Spleen (tissue), 11 donors: ENCODE measurements around the gene TBX2. TPM values are rescaled to one million over a fixed set of nuclear protein-coding genes. Genes with fewer than 3 reads are reported as not detected.

Source experiments
- DNase-seq: peaks from one replicate; pipeline ENCODE4 v3.0.0-alpha.2; 2020
- H3K27ac ChIP-seq, 8 donors: fragments of 200-600 bp; sonication (generic) in 7 of 8; 1 replicate in 4 of 8; 2 replicates in 4 of 8; pipeline versions ENCODE4 v1.5.0 to v1.8.0; 2016 to 2021; ENCODE audit warnings: inconsistent platforms in 4 of 8, mild to moderate bottlenecking in 4 of 8, moderate library complexity in 1 of 8
- H3K27me3 ChIP-seq, 7 donors: fragments of 200-600 bp; sonication (generic) in 6 of 7; replicated peaks in 1 of 7; 1 replicate in 4 of 7; 2 replicates in 3 of 7; pipeline versions ENCODE4 v1.5.0 to v1.8.0; 2016 to 2021; ENCODE audit warnings: inconsistent platforms in 3 of 7, mild to moderate bottlenecking in 1 of 7
- H3K36me3 ChIP-seq, 6 donors: fragments of 200-600 bp; sonication (generic) in 5 of 6; 1 replicate in 4 of 6; 2 replicates in 2 of 6; pipeline versions ENCODE4 v1.5.0 to v1.8.0; 2016 to 2021; ENCODE audit warnings: inconsistent platforms in 2 of 6
- H3K4me1 ChIP-seq, 6 donors: fragments of 200-600 bp; sonication (generic) in 5 of 6; 1 replicate in 3 of 6; 2 replicates in 3 of 6; pipeline versions ENCODE4 v1.5.0 to v1.8.0; 2016 to 2021; ENCODE audit warnings: inconsistent platforms in 3 of 6
- H3K4me3 ChIP-seq, 8 donors: fragments of 200-600 bp; sonication (generic) in 7 of 8; 1 replicate in 4 of 8; 2 replicates in 4 of 8; pipeline versions ENCODE4 v1.5.0 to v1.8.0; 2016 to 2021; ENCODE audit warnings: inconsistent platforms in 4 of 8, mild to moderate bottlenecking in 4 of 8, moderate library complexity in 2 of 8
- H3K9me3 ChIP-seq, 8 donors: fragments of 200-600 bp; sonication (generic) in 7 of 8; 1 replicate in 4 of 8; 2 replicates in 4 of 8; pipeline versions ENCODE4 v1.5.0 to v1.8.0; 2016 to 2021; ENCODE audit warnings: inconsistent platforms in 4 of 8
- POLR2A ChIP-seq, 3 donors: fragments of 450-650 bp; IDR thresholded peaks; one replicate each; pipeline ENCODE4 v1.5.1; 2017; ENCODE audit warnings: antibody characterized with exemption in 3 of 3, mild to moderate bottlenecking in 1 of 3
- POLR2AphosphoS5 ChIP-seq, 3 donors: sonication (generic); formaldehyde crosslinking; IDR thresholded peaks; one replicate each; pipeline ENCODE4 v1.5.1; 2017; ENCODE audit warnings: antibody characterized with exemption in 3 of 3
- WGBS, 5 donors: extraction: QIAGEN DNeasy Blood & Tissue Kit in 3 of 5; methylation state at CpG; one replicate each; pipeline versions ENCODE4 v1.1.5 to v1.1.7; 2013 to 2018; 5-methylcytosine and 5-hydroxymethylcytosine counted together
- intact Hi-C: fragments of 100-400 bp; cut with DNase I; formaldehyde crosslinking; loops from one replicate; pipeline ENCODE4 v1.15.0; 2023; ENCODE audit warnings: low total_unique reads
- polyA plus RNA-seq, 3 donors: library from polyadenylated mRNA; stranded (reverse); fragments of 200-250 nt; gene quantifications; one replicate each; pipeline ENCODE4 v1.2.1, GENCODE V29; 2013
- total RNA-seq, 7 donors: library from RNA; depleted of rRNA in 3 of 7; stranded (reverse); fragments of >200 nt in 3 of 7; fragmentation: NEBNext Ultra II Directional in 4 of 7; extraction: Animal tissue kit (Norgen Biotek cat#: 25700) in 4 of 7; gene quantifications; one replicate each; pipeline versions ENCODE4 v1.1.0 to v1.2.1, GENCODE V29; 2016 to 2021
- TF ChIP-seq, protein P1 (sequence below), 11 experiments: fragments of 200-600 bp in 7 of 11; fragments of 450-650 bp in 4 of 11; sonication (generic) in 4 of 11; IDR thresholded peaks in 8 of 11; conservative IDR thresholded peaks in 3 of 11; 1 replicate in 7 of 11; 2 replicates in 4 of 11; pipeline versions ENCODE4 v1.4.0 to v1.8.0; 2016 to 2021; ENCODE audit warnings: antibody characterized with exemption in 11 of 11, inconsistent platforms in 4 of 11, mild to moderate bottlenecking in 1 of 11
- donor health status: healthy with polysubstance abuse.
- donor health status: DM: no; HTN: no; CAD: no; lungs with moderate emphysema.
- donor health status: DM: no; HTN: no; CAD: no.
- donor health status: Bipolar disorder and iron deficiency.
- donor health status: healthy.
- donor health status: DM: no; HTN: no; CAD: no.
- donor health status: DM: yes; HTN: yes; CAD: no.

Gene TBX2
- total and polyA plus RNA-seq, 10 donors: 6.4 to 57.6 (median 24.1) TPM

DNA sequence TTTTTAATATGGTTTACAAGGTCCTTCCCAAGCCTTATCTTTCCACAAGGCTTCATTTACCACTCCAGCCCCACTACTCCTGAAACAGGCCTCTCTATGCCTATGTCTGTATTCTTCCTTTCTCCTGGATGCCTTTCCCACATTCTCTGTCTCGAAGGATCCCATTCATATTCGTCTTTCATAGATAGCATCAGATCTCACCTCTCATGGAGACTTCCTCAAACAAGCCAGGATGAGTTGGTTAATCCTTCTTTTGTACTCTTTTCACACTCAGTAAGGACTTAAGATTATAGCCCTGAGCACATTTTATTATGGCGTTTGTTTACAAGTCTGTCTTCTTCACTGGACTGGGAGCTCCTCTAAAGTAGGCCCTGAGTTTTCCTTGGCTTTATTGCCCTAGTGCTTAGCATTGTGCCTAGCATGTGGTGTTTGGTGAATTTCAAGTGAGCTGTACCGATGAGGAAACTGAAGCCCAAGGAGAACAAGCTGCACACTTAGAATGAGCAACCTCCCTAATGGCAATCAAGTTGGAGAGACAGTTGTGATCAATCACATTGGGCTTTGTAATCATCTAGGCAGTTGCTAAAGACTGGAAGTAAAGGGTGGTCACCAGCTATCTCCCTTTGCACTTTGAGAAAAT, 42.6 kb downstream of the TBX2 start:
- H3K4me3 ChIP-seq: no peak overlapping the region
- no peak for DNase-seq
- intact Hi-C loops: no loop called here
- H3K27me3 ChIP-seq: peaks cover 0 to 78% (median 11%) of the 10 kb centered on the region in 7 donors
- H3K36me3 ChIP-seq: no peaks in the 10 kb centered on the region
- peaks cover 0 to 14% (median 12%) of the 10 kb centered on the region in 8 donors for H3K9me3 ChIP-seq
- TF ChIP-seq POLR2A (IDR thresholded peaks at IDR 0.05): no peak
- TF ChIP-seq POLR2AphosphoS5 (IDR thresholded peaks at IDR 0.05): no peak
- TF ChIP-seq, protein P1, sequence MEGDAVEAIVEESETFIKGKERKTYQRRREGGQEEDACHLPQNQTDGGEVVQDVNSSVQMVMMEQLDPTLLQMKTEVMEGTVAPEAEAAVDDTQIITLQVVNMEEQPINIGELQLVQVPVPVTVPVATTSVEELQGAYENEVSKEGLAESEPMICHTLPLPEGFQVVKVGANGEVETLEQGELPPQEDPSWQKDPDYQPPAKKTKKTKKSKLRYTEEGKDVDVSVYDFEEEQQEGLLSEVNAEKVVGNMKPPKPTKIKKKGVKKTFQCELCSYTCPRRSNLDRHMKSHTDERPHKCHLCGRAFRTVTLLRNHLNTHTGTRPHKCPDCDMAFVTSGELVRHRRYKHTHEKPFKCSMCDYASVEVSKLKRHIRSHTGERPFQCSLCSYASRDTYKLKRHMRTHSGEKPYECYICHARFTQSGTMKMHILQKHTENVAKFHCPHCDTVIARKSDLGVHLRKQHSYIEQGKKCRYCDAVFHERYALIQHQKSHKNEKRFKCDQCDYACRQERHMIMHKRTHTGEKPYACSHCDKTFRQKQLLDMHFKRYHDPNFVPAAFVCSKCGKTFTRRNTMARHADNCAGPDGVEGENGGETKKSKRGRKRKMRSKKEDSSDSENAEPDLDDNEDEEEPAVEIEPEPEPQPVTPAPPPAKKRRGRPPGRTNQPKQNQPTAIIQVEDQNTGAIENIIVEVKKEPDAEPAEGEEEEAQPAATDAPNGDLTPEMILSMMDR (IDR thresholded peaks at IDR 0.05 in 8 of 11, conservative IDR thresholded peaks at IDR 0.05 in 3 of 11): no peak
- no peak overlapping the region for H3K27ac ChIP-seq
- WGBS, 5 donors: 67 to 85% (median 80%) methylated on average over 4 of the region's 4 CpGs
- H3K4me1 ChIP-seq: no peaks in the 10 kb centered on the region

GRCh38 chr17:61442878-61443474, 43.3 kb downstream of the TBX2 start:
- H3K27ac ChIP-seq: no peak overlapping the region
- H3K4me1 ChIP-seq: no peaks in the 10 kb centered on the region
- intact Hi-C loops: no loop called here
- H3K9me3 ChIP-seq: peaks cover 0 to 6% (median 4%) of the 10 kb centered on the region in 8 donors
- H3K27me3 ChIP-seq: peaks cover 0 to 81% (median 11%) of the 10 kb centered on the region in 7 donors
- TF ChIP-seq POLR2A (IDR thresholded peaks at IDR 0.05) (no peak), POLR2AphosphoS5 (IDR thresholded peaks at IDR 0.05) (no peak)
- TF ChIP-seq, protein P1 (IDR thresholded peaks at IDR 0.05 in 8 of 11, conservative IDR thresholded peaks at IDR 0.05 in 3 of 11): no peak
- WGBS, 5 donors: 65 to 78% (median 70%) methylated on average over 11 of the region's 11 CpGs
- H3K4me3 ChIP-seq: no peak overlapping the region
- DNase-seq: no peak
- no peaks in the 10 kb centered on the region for H3K36me3 ChIP-seq

- Histone ChIP-seq H3K4me1 (no peaks in the 10 kb centered on the region), H3K9me3 (peaks cover 0 to 1% (median 0%) of the 10 kb centered on the region in 8 donors), H3K36me3 (no peaks in the 10 kb centered on the region), H3K27me3 (peaks cover 0 to 83% (median 11%) of the 10 kb centered on the region in 7 donors), H3K4me3 (no peak overlapping the region), H3K27ac (no peak overlapping the region)
- 74 to 89% (median 80%) methylated on average over 14 to 18 of the region's 18 CpGs for WGBS, 5 donors
- TF ChIP-seq, protein P1 (IDR thresholded peaks at IDR 0.05 in 8 of 11, conservative IDR thresholded peaks at IDR 0.05 in 3 of 11): no peak
- TF ChIP-seq POLR2AphosphoS5 (IDR thresholded peaks at IDR 0.05) (no peak), POLR2A (IDR thresholded peaks at IDR 0.05) (no peak)
- DNase-seq: no peak
- intact Hi-C loops: no loop called here
These were observed 43.8 kb downstream of the TBX2 start for GRCh38 chr17:61443475-61443882.

- Histone ChIP-seq H3K36me3 (no peaks in the 10 kb centered on the region), H3K9me3 (no peaks in the 10 kb centered on the region), H3K27me3 (peaks cover 0 to 85% (median 11%) of the 10 kb centered on the region in 7 donors), H3K4me3 (no peak overlapping the region), H3K27ac (no peak overlapping the region), H3K4me1 (no peaks in the 10 kb centered on the region)
- WGBS, 5 donors: 70 to 87% (median 78%) methylated on average over 13 of the region's 13 CpGs
- intact Hi-C loops: no loop called here
- DNase-seq: no peak
- TF ChIP-seq, protein P1 (IDR thresholded peaks at IDR 0.05 in 8 of 11, conservative IDR thresholded peaks at IDR 0.05 in 3 of 11): no peak
These were observed 44.4 kb downstream of the TBX2 start for GRCh38 chr17:61444075-61444474.
